GM18508 (cell line): ENCODE measurements around the gene TNFAIP2.
"Not testable (repeated sequence)": the region's sequence is repeated elsewhere in the genome, so short reads cannot be mapped to it uniquely, and the experiment has no call there.

Experiments
- ATAC-seq: cut with Tn5 transposase; IDR thresholded peaks from one replicate; pipeline ENCODE4 v1.9.1; 2021; ENCODE audit warnings: moderate number of reproducible peaks; ENCODE audit not compliant: insufficient read depth, unreplicated experiment

Gene TNFAIP2

DNA sequence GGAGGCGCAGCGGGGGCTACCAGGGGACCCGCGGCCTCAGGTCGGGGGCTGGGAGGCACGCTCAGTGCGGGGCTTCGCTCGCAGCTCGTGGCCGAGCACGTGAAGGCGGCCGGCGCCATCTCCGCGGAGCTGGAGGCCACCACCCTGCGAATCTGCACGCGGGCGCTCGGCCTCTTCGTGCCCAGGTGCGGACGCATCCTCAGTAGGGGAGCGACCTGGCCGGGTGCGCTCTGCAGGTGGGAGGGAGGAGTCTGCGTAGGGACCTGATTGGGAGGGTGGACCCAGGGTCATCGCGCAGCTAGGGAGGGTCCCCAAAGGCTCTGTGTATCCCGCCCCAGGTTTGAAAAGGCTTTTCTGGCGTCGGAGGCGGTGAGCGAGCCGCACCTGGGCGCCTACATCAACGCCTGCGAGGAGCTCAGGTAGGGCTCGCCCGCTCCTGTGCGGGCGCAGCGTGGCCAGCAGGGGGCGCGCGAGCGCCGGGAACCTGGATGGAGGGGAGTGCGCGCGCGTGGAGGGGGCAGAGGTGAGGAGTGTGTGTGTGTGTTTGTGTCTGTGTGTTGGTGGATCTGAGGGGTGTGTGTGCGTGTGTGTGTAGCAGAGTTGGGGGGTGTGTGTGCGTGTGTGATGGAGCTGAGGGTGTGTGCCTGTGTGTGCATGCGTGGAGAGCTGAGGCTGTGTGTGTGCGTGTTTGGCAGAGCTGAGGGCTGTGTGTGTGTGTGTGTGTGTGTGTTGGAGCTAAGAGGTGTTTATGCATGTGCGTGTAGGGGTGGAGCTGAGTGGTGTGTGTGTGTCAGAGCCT, 18.4 kb upstream of the TNFAIP2 start:
- no peak for ATAC-seq

DNA sequence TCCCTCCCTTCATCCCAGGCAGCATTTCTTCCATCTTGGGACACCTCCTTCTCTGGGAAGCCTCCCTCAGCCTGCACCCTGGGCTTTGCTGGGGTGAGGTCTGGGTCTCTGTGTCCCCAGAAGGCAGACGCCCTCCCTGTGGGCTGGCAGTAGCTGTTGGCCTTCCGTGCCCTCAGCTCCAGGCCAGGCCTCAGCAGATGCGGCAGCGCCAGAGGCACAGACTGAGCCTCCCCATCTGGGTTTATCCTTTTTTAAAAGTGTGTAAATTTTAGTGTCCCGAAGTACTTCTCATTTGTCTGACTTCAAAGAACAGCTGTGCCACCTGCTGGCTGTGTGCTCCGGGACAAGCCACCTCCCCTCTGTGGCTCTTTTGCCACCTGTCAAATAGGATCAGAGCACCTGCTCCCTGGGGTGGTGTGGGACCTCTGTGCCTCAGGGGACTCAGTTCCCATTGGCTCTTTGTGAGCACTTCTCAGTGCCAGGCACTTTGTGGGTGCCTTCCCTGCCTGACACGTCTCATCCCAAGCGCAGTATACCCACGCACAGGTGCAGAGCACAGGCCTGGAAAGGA, 17.6 kb upstream of the TNFAIP2 start:
- ATAC-seq: no peak

DNA sequence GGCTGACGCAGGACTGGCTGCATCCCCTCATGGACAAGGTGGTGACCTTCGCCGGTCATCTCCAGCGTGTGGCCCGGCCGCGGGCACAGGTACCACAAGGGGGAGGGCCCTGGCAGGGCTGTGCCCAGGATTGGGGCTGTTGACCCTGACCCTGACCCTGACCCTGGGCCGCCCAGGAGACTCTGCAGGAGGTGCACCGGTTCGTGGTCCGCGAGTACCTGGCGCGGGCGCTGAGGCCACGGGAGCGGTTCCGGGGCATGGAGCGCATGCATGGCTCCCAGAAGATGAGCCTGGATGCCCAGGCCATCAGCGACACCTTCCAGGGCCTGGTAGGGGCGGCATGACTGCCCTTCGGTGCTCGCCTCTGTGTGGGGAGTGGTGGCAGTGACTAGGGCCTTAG, 15.8 kb upstream of the TNFAIP2 start:
- no peak for ATAC-seq

DNA sequence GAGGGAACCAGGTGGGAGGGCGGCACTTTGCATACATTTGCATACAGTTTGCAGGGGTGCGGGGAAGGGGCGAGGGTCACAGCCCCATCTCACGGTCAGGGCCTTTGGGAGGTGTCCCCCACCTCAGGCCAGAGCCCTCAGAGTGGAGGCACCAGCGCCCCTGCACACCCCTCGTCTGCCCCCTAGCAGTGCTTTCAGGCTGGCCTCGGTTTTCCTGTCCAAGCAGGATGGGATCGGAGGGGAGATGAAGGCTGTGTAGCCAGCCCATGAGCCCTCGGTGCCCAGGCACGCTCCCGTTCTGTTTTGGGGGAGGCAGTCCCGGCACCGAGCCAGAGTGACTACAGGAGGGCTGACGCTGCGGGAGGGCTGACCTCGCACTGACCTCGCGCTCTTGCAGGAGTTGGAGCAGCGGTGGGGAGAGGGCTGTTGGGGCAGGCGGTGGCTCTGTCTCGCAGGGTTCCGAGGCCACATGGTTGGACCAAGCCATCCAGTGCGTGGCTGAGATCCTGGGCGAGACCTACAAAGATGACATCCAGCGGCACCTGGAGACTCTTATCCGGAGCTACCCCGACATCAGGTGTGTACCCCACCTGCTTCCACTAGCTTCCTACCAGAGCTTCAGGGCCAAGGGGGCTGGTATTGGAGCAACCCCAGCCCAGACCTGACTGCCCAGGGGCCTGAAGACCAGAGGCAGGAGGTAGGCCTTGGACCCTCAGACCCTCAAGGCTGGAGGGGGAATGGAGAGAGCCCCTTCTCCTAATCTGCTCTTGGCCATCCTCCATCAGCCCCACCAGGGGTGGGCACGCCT, 15.1 kb upstream of the TNFAIP2 start:
- no peak for ATAC-seq

DNA sequence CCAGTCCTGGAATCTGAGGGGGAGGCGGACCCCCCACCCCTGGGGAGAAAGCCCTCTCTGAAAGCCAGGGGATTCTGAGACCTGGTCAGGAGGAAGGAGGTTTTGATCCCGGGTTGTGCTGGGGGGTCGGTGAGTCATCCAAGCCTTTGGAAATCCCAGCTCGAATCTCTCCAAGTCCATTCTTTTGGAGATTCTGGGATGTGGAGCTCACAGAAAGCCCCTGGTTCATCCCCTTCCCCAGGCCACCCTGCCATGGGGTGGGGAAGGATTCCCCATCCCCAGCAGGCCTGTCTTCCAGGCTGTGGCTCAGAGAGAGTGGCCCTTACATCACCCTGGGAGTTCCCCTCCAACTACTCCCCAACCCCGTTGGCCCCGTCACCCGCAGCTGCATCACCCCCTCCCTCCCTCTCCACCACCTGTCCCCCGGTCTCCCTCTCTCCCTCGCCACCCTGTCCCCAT, 14.5 kb upstream of the TNFAIP2 start:
- ATAC-seq: no peak

DNA sequence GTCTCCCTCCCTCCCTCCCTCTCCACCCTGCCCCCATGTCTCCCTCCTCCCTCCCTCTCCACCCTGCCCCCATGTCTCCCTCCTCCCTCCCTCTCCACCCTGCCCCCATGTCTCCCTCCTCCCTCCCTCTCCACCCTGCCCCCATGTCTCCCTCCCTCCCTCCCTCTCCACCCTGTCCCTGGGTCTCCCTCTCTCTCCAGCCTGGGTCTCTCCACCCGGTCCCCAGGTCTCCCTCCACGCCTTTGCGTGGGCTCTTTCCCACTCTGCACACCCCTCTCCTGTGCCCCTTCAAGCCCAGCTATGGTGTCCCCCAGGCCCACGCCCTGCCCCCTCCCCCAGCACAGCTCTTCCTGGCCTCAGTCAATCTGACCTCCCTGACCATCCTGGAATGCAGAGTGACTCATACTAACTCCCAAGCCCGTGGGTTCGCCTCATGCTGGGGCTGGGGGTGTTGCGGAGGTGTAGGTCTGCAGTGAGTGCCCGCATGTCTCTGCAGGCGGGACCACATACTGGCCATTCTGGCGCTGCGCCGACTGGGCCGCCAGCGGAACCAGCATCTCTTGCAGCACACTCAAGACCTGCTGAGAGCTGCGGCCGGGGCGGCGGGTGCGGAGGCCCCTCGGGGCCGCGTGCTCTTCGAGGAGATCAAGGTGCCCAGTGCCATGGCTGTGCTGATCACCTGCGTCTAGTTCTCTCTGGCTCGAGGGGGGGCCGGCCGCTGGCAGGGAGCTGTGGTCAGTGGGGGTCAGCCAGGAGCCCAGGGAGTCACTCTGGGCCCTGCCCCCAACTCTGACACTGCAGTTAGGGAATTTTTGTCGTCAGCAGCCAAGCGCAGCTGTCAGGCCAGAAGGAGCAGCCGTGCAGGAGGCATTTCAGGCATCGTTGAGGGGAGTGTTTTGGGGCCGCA, 13.5 kb upstream of the TNFAIP2 start:
- no peak for ATAC-seq

DNA sequence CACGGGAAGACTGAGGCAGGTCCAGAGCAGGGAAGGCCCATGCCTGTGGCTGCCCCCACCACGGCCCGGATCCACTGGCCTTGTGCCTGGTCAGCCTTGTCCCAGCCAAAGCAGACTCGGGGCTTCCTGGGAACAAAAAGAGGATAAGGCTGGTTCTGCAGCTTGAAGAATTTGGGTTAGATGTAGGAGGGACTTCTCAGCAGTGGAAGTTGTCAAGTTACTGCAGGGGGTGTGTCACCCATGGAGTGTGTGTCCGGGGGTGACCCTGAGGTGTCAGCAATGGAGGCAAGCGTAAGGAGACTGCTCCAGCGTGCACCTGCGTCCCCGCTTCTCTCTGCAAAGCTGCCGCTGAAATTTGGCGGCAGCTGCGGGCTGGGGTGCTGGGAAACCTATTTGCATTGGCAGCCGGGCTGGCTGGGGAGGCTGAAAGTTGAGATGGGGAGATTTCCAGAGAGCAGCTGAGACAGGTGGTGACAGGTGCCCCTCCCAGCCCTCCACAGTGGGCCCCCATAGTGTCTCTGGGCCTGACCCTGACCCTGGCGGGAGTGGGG, 12.5 kb upstream of the TNFAIP2 start:
- no peak for ATAC-seq

DNA sequence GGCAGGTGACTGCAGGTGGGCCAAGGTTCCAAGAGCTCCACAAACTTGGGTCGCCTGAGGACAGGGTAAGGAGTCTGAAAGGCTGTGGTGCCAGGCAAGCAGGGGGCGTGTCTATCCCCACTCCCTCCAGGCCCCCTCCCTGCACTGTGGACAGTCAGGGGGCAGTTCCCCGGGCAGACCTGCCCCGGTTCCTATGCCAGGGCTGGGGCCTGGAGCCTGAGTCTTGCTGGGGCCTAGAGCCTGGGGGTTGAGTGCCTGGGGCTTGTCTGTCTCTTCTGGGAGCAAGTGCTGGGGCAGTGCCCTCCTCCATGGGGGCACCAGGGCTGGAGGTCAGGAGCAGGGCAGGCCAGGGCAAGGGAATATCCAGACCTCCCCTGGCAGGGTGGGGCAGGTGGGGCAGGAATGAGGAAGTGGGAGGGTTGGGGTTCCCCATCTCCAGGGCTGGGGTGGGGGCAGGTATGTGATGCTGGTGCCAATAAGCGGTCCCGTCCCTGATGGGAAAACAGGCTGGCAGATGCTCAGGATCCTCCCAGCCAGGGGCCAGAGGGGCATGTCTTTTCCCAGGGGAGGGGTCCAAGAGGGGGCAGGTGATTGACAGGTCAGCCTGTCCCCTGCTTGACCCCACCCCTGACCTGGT, 11.9 kb upstream of the TNFAIP2 start:
- no peak for ATAC-seq

DNA sequence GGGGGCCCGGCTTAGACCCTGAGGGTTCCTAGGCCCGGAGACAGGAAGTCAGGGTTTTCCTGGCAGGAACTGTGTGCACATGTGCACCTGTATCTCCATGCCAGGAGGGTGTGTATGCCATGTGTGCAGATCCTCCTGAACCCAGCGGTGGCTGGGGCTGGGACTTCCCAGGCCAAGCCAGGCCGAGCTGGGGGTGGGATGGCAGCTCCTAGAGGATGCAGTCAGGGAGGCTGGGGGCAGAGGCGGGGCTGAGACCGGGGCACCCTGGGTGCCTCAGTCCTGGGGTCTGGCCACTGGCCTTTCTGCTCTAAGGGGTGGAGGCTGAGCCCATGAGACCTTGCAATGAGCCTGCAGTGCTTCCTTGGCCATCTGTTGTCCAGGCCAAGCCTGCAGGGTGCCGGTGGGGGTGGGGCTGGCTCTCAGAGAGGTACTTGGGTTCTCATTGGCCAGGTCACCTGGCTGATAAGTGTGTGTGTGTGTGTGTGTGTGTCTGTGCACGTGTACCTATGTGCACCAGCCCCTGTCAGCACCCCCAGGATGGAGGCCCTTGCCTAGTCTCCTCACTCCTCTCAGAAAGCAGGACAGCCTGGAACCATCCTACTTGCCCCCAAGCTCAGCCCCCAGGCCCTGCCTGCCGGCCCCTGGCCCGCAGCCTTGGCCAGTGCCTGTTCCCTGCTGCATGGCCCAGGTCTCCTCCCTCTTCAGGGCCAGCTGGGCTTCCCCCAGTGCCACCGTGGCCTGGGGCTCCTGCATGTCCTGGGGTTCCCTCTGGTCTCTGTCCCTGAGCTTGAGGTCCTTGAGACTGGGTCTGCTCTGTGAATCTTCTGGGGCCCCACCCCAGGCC, 10.6 kb upstream of the TNFAIP2 start:
- no peak for ATAC-seq

DNA sequence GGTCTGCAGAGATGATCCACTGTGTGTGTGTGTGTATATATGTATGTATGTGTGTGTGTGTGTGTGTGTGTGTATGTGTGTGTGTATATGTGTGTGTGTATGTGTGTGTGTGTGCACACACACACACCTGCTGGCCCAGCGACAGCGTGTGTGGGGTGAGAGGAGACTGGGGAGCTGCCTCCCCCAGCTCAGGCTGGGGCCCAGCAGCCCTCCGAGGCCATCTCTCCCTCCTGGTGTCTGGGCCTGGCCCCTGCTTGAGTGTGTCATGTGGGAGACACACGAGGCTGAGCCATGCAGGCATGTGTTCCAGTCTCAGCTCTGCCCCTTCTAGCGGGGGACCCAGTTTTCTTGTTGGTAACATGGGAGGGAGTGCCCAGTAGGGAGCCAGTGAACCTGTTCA, 10.0 kb upstream of the TNFAIP2 start:
- no peak for ATAC-seq

DNA sequence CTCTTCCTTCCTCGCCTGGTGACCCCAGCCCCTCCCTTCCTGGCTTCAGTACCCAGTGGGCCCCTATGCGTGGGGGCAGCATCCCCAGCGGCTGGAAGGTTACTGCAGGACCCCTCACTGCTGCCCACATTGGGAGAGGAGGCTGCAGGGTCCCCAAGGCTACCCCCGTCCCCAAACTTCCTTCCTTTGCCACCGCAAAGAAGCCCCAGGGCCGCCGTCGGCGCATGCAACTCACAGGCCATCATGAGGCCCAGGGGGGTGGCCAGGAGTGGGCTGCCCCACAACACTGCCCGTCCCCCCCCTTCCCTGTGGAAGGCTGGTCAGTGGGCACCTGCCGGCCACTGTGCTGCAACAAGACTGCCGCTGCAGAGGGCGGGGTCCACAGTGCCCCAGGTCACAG, 9.5 kb upstream of the TNFAIP2 start:
- ATAC-seq: no peak

DNA sequence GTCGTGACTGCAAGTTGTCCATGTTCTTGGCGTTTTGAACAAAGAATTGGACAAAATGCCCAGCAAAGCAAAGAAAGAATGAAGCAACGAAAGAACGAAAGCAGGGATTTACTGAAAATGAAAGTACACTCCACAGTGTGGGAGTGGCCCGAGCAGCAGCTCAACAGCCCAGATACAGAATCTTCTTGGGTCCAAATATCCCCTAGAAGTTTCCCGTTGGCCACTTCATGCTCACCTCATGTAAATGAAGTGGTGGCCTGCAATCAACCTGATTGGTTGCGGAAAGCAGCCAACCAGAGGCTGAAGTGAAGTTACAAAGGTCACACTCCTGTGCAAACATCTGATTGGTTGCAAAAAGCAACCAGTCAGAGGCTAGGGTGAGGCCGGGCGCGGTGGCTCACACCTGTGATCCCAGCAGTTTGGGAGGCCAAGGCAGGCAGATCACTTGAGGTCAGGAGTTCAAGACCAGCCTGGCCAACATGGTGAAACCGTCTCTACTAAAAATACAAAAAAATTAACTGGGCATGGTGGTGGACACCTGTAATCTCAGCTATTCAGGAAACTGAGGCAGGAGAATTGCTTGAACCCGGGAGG, 8.1 kb upstream of the TNFAIP2 start:
- not testable (repeated sequence) for ATAC-seq

DNA sequence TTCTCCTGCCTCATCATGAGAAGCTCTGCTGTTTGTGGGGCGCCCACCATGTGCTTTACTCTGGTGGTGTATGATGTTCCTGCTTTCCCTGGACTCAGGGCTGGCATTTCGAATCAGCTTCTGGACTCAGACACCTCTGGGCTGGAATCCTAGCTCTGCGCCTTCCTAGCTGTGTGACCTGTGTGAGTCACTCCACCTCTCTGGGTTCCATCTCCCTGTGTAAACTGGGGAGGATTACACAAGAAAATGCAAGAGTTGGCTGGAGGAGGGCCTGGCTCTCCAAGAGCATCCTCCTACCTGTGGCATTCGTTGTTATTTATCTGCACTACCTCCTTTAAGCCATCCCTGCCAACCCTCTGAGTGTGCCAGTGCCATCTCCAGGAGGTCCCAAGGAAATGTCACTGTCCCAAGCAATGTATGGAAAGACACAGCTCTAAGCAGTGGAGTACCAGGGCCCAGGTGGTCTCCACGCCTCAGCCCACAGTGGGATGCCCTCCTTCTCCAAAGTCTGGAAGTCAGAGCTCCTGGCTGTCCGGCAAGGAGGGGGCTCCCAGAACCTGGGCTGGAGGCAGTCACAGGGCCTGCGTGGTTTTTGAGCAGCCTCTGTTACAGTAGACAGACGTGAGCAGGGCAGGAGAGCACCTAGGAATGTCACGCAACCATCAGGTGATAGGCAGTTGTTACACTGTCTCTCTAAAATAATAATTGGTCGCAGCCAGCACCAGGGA, 7.3 kb upstream of the TNFAIP2 start:
- ATAC-seq: no peak

DNA sequence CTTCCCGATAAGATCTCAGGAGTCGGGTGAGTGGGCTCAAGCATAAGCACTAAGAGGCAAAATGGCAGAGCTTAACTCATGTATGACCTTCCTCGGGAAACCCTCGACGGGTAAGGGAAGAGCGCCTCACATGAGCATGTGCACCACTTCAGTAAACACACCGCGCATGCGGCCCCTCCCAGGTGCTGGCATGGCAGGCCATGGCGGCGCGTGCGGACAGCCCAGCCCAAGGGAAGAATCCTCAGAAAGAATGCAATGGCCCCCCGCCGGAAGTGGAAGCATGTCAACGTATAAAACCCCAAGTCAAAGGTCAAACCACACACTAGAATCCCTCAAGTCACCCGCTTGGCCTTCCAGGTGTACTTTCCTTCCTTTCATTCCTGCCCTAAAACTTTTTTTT, 6.6 kb upstream of the TNFAIP2 start:
- no peak for ATAC-seq

DNA sequence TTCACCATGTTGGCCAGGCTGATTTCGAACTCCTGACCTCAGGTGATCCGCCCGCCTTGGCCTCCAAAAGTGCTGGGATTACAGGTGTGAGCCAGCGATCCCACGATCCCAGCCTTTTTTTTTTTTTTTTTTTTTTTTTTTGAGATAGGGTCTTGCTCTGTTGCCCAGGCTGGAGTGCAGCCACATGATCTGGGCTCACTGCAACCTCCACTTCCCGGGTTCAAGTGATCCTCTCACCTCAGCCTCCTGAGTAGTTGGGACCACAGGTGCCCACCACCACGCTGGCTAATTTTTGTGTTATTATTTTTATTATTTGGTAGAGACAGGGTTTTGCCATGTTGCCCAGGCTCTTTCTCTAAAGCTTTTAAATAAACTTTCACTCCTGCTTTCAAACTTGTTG, 5.8 kb upstream of the TNFAIP2 start:
- ATAC-seq: not testable (repeated sequence)

DNA sequence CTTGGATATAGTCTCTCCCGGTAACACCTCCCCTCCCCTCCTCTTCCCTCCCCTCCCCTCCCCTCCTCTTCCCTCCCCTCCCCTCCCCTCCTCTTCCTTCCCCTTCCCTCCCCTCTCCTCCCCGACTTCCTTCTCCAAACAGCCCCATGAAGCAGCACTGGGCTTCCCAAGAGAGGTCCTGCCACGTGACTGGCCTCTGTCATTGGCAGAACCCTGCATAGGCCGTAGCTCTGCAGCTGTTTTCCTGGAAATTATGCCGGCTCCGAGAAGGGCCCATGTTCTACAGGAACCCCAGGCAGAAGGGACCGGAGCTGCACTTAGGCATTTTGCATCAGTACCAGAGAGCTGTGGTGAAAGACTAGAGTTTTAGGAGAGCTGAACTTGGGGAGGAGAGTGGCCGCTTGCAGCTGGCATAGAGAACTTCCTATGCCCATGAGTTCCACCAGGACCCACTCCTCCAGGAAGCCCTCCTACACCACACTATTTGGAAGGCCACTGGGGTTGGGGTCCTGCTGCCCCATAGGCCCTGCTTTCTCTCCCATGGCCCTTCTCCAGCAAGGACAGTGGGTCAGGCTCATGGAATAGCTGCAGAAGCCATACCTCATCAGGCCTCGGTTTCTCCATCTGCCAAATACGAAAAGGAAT, 5.1 kb upstream of the TNFAIP2 start:
- ATAC-seq: no peak
